Stimulated activated CD8-positive, alpha-beta memory T cell treated with anti-CD3 and anti-CD28 coated beads, Interleukin-7, amount 100 ng/mL, for 48 hours (primary cell): ENCODE measurements around the gene ARL8A.
A peak's percentile ranks its signal among the peaks of the same experiment; 100 is the strongest.
"Not testable (repeated sequence)": the region's sequence is repeated elsewhere in the genome, so short reads cannot be mapped to it uniquely, and the experiment has no call there.

Experiments
- DNase-seq, 2 donors: peaks; one replicate each; pipeline ENCODE4 v3.0.0-alpha.2; 2020; ENCODE audit warnings: low read depth in 1 of 2; ENCODE audit errors: extremely low read depth in 1 of 2

Gene ARL8A

DNA sequence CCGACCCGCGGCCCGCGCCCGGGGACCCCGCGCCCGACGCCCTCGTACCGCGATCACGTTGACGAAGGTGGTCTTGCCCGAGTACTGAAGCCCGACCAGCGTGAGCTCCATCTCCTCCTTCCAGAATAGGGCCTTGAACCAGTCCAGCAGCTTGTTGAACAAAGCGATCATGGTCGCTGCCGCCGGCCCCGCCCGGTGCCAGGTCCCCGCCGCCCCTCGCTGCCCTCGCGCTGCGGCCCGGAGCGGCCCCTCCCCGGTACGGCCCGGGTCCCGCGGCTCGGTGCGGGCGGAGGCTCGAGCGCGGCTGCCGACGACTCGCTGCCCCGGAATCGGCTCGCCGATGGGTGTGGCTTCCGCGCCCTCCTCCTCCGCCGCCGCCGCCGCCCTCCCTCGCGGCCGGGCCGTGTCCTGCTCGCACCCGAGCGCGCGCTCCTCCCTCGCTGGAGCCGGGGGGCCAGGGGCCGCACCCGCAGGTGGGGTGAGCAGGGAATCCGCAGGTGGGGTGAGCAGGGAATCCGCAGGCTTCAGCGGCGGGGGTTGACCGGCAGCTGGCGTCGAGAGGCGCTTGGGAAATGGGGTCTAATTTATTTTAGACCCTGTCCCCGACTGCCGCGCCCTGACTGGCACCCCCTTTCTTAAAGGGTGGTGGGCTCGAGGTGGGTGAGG is at the start of gene ARL8A:
TSS of gene ARL8A (minus strand) at position 336 of the 666 bp plus-strand sequence. CDS start at position 171, 165 bp downstream.
- DNase-seq: no peak

DNA sequence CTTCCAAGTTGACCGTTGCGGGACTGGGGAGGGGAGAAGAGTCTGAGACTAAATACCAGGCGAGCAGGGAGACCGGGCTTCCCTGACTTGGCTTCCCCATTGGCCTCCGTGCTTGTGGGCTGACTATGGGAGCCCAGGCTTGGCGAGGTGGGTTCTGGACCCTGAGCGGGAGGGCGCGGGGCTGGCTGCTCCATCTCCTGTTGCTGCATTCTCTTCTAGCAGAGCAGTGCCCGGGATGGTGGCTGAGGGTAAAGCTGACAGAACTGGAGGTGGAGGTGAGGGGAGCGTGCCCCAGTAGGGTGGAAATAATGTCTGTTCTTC is 49.8 kb upstream of the ARL8A start:
- no peak for DNase-seq

DNA sequence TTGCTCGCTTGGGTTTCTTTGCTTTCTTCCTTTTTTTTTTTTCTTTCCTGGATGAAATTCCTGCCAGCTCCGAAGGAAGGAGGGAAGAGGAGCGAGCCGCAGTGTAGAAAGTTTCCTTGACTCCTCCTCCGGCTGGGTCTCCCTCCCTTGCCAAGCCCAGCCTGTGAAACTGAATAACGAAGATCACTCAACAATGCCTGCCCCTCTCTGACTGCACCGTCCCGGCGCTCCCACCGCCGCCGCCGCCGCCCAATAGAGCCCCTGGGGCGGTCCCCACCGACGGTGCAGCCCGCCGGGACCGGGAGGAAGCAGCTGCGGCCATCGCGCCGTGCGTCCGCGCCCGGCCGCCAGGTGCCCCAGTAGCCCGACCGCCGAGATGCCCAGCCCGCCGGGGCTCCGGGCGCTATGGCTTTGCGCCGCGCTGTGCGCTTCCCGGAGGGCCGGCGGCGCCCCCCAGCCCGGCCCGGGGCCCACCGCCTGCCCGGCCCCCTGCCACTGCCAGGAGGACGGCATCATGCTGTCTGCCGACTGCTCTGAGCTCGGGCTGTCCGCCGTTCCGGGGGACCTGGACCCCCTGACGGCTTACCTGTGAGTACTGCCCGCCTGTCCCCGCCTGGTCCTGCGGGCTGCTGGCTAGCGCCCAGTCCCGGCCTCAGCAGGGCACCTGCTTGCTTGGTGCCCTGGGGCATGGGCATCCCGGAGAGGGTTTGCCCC is 49.2 kb upstream of the ARL8A start, which contains the start of gene LGR6:
TSS of gene LGR6 (plus strand) at position 186 of the 714 bp plus-strand sequence. CDS start at position 377, 191 bp downstream.
- no peak for DNase-seq

DNA sequence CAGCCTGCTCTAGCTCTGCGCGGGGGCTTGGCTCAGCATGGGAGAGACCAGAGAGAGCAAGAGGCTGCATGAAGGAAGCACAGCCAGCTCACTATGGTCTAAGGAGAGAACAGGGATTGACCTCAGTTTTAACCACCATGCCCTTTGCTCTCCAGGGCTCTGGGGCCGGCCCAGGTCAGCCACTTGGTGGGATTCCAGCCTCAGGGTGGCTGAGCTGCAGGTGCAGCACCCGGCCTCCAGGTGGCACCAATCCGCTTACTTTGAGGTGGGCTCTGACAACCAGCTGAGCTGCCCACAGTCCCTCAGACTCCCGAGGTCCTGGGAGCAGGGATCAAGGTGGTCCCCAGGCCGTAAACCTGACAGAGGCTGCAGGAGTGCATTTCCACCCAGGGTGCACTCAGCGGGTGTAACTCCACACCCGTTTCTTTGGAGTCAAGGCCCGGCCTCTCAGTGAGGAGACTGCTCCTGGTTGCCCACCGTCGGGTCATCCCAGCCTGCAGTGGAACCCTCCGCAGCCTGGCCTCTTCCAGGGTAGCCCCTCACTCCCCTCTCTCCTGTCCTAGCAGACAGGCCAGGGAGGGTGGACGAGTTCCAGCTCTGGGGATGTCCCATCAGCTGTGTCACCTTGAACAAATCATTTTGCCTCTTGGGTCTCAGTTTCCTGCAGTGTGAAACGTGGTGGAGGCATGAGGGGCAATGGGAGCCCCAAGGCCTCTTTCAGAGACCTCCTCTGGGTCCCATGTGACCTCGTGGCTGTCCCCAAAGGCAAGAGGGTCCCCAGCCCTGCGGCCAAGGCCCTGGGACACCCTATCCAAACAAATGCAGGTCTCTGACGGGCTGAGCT is 48.5 kb upstream of the ARL8A start:
- peak in 1 of 2 donors; percentile 23 for DNase-seq

DNA sequence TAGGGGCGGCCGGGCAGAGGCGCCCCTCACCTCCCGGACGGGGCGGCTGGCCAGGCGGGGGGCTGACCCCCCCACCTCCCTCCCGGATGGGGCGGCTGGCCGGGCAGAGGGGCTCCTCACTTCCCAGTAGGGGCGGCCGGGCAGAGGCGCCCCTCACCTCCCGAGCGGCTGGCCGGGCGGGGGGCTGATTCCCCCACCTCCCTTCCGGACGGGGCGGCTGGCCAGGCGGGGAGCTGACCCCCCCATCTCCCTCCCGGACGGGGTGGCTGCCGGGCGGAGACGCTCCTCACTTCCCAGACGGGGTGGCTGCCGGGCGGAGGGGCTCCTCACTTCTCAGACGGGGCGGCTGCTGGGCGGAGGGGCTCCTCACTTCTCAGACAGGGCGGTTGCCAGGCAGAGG is 46.9 kb upstream of the ARL8A start:
- DNase-seq: not testable (repeated sequence)

DNA sequence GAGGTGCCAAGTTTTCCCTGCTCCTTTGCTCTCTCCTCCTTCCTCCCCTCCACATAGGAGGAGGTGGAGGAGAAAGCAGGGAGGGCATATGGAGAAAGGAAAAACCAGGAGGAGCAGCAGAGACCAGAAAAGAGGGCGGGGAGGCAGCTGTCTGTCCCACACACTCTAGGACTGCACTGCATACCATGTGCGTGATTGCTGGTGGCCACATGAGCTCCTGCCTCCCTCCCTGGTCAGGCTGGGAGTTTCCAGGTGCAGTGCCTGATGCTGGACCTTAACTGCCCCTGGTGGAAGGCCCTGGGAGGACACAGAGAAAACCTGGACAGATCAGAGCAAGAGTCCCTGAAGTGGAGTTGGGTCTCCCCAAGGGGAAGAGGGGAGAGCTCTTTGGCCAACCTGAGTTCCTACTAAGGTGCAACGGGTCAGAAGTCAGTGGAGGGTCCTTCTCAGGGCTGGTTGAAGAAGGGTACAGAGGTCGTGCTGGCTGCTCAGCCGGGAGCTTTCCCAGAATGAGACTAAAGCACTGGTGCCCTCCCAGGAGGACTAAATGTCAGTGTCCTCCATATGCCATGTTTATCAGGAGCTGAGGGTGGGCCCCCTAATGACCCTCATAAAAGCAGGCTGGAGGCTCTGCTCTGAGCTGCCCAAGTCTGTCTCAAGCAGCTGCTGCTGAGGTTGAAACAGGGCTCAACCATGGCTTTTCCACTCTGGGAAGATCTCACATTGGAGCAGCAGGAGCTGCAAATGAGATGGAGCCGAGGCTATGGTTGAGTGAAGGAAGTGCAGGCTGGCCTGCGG is 45.6 kb upstream of the ARL8A start:
- DNase-seq: no peak

DNA sequence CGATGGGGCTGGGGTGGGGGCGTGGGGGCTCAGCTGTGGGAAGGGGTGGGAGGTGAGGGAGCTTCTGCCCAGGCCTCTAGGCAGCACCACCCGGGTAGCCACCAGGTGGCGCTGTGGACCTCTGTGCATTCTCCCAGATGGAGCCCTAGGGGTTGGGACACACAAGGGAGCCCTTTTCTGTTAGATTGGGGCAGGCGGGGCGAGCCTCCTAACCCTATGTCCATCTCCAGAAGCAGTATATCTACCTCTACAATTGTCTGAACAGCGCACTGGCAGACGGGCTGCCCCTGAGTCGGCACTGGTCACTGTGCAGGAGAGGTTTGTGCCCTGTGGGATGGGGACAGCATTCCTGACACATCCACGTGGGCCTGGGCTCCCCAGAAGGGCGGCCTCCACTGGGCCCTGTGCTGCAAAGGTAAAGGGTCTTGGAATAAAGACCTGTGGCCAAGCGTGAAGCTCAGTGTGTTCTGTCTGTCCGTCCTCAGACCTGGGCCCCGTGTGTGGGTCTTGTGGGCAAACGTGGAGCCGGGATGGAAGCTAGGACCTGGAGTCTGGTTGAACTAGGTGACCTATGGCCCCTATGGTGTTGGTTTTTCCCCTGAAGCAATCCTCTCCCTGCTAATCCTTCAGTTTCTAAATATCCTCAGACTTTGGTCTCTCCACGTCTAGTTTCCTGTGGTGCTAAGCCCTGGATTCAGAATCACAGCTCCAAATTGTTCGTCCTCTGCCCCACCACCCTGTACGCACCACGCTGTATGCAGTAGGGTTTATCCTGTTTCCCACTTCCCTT is 44.7 kb upstream of the ARL8A start:
- DNase-seq: peak in 1 of 2 donors; percentile 56

DNA sequence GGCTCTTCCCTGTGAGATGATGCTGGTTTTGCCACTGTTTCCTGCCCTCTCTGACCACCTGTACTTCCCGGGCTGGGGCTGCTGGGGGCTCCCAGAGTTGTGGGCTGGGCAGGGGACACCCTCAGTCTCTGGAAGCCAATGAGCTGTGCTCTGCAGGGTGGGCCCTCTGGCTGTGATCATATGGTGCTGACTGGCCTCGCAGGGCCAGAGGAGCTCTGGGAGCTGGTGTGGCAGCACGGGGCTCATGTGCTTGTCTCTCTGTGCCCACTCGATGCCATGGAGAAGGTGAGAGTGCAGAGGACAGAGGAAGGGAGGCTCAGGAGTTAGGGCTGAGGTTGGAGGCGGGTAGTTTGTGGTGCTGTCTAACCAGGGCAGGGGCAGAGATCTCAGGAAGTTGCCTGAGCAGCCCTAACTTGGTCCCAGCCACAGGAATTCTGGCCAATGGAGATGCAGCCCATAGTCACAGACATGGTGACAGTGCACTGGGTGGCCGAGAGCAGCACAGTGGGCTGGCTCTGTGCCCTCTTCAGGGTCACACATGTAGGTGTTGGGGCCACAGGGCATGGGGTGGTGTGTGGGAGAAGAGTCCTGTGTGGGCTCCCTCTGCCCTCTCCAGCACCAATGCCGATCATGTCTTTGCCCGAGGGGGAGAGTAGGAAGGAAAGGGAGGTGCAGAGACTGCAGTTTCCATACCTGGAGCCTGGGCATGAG is 43.3 kb upstream of the ARL8A start:
- no peak for DNase-seq

DNA sequence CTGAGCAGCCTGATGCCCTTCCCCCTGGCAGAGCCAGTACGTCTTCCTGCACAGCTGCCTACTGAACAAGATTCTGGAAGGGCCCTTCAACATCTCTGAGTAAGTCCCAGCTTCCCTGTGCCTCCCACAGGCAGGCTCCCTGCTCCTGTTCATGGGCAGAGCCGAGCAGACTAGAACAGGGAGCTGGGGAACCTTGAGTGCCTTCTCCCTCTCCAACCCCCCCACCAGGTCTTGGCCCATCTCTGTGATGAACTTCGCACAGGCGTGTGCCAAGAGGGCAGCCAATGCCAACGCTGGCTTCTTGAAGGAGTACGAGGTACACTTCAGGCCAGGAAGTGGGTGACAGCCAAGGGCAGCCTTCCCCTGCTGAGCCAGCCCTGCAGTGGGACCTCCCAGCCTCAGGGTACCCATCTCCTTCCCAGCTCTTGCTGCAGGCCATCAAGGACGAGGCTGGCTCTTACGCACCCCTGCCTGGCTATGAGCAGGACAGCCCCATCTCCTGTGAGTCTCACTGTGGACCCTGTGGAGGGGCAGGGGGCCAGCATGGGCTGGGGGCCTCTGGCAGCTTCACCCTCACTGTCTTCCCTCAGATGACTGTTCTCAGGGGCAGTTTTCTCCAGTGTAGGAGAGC is 42.6 kb upstream of the ARL8A start:
- DNase-seq: no peak

DNA sequence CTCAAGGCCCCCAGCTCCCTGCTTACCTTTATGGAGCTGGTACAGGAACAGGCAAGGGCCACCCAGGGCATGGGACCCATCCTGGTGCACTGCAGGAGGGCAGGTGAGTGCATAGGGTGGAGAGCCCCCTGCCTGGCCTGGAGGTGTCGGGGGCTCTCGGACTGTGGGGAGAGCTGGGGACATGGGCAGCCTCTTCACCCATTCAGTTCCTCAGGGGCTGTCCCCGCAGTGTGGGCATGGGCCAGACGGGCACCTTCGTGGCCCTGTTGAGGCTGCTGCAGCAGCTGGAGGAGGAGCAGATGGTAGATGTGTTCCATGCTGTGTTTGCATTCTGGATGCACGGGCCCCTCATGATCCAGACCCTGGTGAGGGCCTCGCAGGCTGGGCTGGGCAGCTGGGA is 41.8 kb upstream of the ARL8A start:
- DNase-seq: no peak

DNA sequence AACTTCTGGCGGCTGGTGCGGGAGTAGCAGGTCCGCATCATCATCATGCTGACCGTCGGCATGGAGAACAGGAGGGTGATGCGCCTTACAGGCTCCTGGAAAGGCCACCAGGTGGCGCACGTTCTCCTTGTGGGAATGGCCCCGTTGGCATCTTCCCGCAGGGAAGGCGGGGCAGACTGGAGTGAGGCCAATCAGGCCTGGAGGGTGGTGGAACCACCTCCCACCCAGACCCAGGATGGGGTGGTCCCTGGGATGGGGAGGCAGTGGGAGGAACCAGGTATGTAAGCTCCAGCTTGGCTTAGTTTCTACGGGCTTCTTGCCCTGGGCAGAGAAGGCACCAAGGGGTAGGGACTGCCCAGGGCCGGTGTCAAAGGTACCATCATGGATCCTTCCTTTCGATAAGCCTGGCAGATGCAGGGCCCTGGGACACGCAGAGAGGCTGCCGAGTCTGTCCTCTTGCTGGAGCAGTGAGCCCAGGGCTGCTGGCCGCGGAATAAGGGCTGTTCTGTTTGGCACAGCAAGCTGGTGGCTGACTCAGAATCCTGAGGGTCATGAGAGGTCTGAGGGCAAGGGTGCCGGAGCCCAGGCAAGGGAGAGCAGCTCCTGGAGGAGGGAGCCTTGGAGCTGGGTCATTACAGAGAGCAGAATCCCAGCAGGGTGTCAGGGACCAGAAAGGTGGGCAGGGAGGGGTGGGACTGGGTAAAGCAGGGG is 40.4 kb upstream of the ARL8A start:
- DNase-seq: peak in 1 of 2 donors; percentile 74

DNA sequence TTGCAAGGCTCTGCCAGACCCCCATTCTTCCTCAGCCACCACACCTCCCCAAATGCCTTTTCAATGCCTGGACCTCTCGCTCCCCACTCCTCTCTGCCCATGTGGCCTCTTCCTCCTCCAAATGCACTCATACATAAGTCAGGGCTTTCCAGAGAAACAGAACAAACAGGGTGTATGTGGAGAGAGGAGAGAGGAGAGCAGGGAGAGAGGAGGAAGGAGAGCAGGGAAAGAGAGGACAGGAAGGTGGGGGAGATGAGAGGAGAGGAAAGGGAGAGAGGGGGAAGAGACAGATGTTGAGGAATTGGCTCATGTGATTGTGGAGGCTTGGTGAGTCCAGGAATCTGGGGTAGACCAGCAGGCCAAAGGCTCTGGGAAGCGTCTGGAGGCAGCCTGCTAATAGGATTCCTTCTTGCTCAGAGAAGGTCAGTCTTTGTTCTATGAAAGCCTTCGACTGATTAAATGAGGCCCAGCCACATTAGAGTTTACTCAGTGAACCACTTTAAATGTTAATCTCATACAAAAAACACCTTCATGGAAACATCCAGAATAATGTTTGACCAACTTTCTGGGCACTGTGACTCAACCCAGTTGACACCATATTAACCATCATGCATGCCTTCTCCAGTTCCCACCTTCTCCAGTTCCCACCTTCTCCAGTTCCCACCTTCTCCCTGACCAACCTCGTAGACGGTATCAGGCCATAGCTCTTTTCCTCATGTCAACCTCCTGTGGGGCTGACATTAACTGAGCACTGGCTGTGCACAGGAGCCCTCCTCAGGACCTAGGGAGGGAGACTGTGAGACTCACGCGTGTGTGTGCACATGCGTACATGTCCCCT is 37.7 kb upstream of the ARL8A start:
- no peak for DNase-seq

DNA sequence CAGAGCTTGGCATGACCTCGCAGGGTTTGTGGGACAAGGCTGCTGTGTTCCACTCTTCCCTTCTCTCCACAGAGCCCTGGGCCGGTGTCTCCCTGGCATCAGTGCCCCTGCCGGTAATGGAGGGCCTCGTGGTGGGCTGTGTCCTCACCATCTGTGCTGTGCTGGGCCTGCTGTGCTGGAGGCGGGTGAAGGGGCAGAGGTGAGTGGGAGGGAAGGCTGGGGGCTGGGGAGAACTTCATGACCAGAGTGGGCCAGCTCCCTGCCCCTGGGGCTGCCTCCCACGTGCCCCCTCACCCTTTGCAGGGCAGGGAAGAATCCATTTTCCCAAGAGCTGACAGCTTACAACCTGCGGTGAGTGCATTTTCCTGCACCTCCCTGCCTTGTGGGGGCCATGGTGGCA is 37.0 kb upstream of the ARL8A start:
- no peak for DNase-seq

DNA sequence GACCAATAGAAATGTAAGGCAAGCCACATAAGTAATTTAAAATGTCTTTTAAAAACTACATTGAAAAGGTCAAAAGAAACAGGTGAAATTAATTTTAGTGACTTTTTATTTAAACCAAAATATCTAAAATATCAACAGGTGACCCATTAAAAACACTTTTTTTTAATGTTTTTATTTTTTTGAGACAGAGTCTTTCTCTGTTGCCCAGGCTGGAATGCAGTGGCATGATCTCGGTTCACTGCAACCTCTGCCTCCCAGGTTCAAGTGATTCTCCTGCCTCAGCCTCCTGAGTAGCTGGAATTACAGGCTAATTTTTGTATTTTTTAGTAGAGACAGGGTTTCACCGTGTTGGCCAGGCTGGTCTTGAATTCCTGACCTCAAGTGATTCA is 36.2 kb upstream of the ARL8A start:
- DNase-seq: not testable (repeated sequence)

DNA sequence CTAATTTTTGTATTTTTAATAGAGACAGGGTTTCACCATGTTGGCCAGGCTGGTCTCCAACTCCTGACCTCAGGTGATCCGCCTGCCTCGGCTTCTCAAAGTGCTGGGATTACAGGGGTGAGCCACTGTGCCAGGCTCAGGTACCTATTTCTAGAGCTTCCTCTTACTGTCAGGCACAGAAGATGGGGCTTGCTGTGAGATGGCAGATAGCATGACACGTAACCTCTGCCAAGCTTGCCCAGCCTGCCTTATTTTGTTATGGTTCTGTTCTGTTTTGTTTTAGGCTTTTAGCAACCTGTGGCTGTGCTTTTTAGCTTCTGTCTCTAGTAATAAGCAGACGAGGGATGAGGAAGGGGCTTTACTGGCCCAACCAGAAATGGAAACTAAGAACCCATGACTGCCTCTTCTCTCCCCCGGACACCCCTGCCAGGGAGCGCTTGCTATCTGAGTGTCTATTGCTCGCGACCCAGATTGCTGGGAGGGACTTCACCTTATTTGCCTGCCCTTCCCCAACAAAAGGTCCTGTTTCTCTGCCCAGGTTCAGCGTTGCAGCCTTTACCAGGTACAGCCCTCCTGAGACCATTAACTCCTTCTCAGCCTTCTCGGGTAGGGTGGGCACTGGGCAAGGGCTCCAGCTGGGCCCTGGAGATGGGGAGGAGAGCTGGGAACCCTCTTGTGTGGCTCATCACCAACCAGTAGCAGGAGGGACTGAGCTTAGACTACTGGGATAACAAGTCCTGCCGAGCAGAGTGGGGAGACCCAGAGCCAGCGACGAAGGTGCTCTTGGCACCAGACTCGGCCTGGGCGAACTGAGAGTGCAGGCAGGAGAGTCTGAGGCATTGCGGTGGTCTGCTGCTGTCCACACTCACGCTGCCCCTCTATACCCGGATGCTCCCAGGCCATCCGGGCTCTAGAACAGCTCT is 35.6 kb upstream of the ARL8A start:
- DNase-seq: no peak
